GM12872 (cell line): ENCODE data around the gene SGO1.

Experiments used
- TF ChIP-seq, protein P1 (sequence below): IDR thresholded peaks from 3 replicates; pipeline ENCODE4 v1.5.1; 2011; ENCODE audit warnings: low read depth, mild to moderate bottlenecking, low read length, moderate library complexity; ENCODE audit not compliant: insufficient read depth

The SGO1 gene

DNA sequence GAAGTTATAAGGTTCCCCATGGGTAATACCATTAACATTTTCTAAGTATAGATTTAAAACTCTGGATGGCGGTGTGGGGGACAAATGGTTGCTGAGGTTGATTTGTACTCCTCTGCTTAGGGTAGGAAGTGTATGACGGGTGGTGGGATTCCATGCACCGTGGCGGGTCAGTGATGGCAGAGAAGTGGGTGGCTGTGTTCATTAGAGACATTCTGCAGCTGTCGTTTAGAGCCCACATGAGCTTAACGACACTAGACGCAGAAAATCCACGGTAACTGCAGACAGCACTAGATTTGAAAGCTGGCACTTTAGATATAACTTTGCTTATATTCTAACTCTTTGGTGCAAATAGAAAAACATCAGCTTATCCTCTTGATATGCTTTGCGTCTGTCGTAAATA is 37.5 kb downstream of the SGO1 start:
- TF ChIP-seq, protein P1, sequence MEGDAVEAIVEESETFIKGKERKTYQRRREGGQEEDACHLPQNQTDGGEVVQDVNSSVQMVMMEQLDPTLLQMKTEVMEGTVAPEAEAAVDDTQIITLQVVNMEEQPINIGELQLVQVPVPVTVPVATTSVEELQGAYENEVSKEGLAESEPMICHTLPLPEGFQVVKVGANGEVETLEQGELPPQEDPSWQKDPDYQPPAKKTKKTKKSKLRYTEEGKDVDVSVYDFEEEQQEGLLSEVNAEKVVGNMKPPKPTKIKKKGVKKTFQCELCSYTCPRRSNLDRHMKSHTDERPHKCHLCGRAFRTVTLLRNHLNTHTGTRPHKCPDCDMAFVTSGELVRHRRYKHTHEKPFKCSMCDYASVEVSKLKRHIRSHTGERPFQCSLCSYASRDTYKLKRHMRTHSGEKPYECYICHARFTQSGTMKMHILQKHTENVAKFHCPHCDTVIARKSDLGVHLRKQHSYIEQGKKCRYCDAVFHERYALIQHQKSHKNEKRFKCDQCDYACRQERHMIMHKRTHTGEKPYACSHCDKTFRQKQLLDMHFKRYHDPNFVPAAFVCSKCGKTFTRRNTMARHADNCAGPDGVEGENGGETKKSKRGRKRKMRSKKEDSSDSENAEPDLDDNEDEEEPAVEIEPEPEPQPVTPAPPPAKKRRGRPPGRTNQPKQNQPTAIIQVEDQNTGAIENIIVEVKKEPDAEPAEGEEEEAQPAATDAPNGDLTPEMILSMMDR, result no peak

DNA sequence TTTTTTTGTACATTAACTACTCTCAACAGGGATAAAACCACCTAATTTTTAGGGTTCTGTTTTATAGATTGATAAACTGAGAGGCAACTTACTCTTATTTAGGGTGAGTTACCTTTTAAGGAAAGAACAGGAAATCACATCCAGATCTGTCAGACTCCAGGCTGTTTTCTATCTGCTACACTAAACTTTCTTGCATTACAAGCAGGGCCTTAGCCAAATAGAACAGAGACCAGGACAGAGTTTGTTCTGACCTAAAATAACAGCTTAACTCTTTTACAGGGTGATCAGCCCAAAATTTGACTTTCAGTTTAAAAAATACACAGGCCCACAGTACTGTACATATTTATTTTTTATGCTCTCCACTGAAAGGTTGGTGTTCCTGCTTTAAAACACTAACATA is 38.6 kb downstream of the SGO1 start:
- TF ChIP-seq, protein P1, result no peak

DNA sequence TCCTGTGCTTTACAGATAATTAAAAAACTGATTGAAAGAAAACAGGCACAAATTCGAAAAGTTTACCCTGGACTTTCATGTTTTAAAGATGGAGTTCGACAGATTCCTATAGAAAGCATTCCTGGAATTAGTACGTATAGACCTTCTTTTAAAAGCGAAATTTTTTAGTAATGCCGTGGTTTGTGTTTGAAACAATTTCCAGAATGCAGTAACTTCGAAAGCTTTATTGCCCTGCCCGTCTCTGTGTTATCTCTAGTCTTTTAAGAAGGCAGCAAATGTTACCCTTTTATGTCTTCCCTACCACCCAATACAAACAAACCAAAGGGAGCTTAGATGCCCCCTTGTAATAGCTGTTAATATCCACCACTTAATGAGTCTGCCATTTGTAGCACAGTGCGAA is 39.7 kb downstream of the SGO1 start:
- TF ChIP-seq, protein P1, result no peak

DNA sequence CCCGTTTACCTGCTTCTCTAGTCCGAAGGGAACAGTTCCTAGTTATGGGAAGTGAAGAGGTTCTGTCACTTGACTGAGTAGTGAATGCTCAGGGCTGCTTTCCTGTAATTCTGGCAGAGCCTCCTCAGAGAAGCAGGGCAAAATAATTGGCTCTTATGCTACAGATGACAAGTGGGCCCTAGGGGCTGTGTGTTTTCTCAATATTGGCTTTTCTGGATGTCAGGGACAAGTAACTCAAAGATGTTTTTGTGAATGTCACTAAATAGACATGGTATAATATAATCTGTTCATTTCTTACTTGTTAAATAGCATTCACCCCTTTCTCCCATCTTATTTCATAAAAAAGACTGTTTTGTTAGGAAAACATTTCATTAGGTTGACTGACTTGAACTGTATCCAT is 40.1 kb downstream of the SGO1 start:
- TF ChIP-seq, protein P1, result no peak

DNA sequence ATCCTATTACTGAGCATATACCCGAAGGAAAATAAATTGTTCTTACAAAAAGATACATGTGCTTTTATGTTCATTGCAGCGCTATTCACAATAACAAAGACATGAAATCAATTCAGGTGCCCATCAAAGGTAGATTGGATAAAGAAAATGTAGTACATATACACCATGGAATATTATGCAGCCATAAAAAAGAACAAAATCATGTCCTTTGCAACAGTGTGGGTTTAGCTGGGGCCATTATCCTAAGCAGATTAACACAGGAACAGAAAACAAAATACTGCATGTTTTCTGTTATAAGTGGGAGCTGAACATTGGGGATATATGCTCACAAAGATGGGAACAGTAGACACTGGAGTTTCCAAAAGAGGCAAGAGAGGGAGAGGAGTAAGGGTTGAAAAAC is 42.5 kb downstream of the SGO1 start:
- TF ChIP-seq, protein P1, result no peak

DNA sequence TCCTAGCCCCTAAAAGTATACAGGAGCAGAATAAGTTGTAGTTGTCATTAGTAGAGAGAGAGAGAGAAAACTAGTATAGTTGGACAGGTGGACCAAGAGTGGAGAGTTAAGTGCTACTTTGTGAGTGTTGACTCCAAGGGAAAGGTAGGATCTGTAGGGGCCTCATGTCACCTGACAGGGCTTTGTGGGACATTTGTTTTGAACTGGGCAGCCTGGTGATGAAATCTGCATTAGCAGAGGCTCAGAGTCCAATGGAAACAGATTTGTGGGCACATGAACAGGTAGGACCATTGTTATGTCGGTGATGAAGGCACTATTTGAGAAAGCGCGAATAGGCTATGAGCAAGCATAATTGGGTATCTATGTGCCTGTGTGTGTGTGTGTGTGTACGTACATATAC is 43.5 kb downstream of the SGO1 start:
- TF ChIP-seq, protein P1, result no peak

DNA sequence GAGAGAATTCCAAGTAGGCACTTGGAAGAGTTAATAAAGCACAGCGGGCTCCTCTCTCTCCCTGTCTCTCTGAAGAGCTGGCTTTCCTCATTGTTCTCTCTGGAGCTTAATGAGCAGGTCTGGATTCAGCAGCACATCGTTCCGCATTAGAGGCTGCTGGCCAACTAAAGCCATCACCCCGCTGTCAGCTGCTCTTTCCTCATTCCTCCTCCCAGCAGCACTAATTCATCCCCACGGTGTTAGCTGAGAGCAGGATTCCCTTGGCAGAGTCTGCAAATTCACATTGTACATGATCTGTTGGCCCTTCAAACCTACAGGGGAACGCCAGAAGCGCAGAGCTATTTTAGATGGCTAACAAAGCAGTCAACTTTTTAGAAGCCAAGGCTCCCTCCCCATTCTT is 44.2 kb downstream of the SGO1 start:
- TF ChIP-seq, protein P1, result no peak

DNA sequence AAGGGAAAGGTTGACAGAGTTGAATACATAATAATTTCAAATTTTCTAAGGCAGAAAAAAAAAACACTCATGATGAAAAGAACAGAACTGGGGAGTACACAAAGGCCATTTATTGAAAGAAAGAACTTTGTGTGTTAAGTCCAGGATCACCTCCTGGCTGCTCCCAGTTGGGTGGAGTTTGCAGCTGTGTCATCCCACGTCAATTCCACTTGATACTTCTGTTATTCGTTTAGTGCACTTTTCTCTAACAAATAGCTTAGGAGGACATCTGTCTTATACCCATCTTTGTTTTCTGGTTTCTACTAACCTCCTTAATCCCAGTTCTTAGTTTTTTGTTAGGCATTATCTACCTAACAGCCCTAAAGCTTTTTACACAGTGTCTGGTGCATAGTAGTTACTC is 44.7 kb downstream of the SGO1 start:
- TF ChIP-seq, protein P1, result no peak
